Measurements from ENCODE around the gene TMCO4. TPM values are rescaled to one million over a fixed set of nuclear protein-coding genes. Genes with fewer than 3 reads are reported as not detected.

TMCO4 gene
- total and polyA plus RNA-seq, 3 experiments from 2014 or later: 16.5 to 18.2 (median 16.6) TPM

- Histone ChIP-seq H3K27ac (ENCODE audit: low read depth, low read length) (no peak overlapping the region), H3K27me3 (ENCODE audit: insufficient read depth, low read length, poor library complexity, severe bottlenecking) (no peaks in the 10 kb centered on the region), H3K36me3 (ENCODE audit: insufficient read depth, low read length) (no peaks in the 10 kb centered on the region), H3K4me3 (ENCODE audit: low read length) (no peak overlapping the region), H3K9me3 (ENCODE audit: low read length) (no peaks in the 10 kb centered on the region), H3K4me1 (ENCODE audit: insufficient read depth, low read length) (no peaks in the 10 kb centered on the region)
- no peak for DNase-seq
- Mint-ChIP-seq H3K4me1 (no peaks in the 10 kb centered on the region), H3K9me3 (no peaks in the 10 kb centered on the region), H3K4me3 (no peak overlapping the region), H3K27me3 (no peaks in the 10 kb centered on the region), H3K36me3 (peaks cover 23 to 83% (median 30%) of the 10 kb centered on the region in 3 donors), H3K27ac (no peak overlapping the region)
- POLR2A ChIA-PET: no interaction called here
- CTCF ChIA-PET: no interaction called here
These were observed 52.0 kb downstream of the TMCO4 start for GRCh38 chr1:19747761-19748160.

GRCh38 chr1:19744886-19745285 is 54.8 kb downstream of the TMCO4 start:
- H3K9me3 ChIP-seq (ENCODE audit: low read length): no peaks in the 10 kb centered on the region
- no peaks in the 10 kb centered on the region for H3K27me3 ChIP-seq (ENCODE audit: insufficient read depth, low read length, poor library complexity, severe bottlenecking)
- ChIA-PET CTCF (no interaction called here), POLR2A (no interaction called here)
- Mint-ChIP-seq H3K9me3 (no peaks in the 10 kb centered on the region), H3K27me3 (no peaks in the 10 kb centered on the region), H3K36me3 (peaks cover 14 to 77% (median 19%) of the 10 kb centered on the region in 3 donors), H3K4me1 (no peaks in the 10 kb centered on the region), H3K27ac (peak overlapping the region in 1 of 8 donors; percentile 36), H3K4me3 (no peak overlapping the region)
- no peak overlapping the region for H3K4me3 ChIP-seq (ENCODE audit: low read length)
- H3K27ac ChIP-seq (ENCODE audit: low read depth, low read length): no peak overlapping the region
- no peaks in the 10 kb centered on the region for H3K4me1 ChIP-seq (ENCODE audit: insufficient read depth, low read length)
- H3K36me3 ChIP-seq (ENCODE audit: insufficient read depth, low read length): no peaks in the 10 kb centered on the region
- no peak for DNase-seq

GRCh38 chr1:19744335-19744743 is 55.4 kb downstream of the TMCO4 start:
- Mint-ChIP-seq H3K4me3 (no peak overlapping the region), H3K27ac (peak overlapping the region in 1 of 8 donors; percentile 43), H3K36me3 (peaks cover 11 to 77% (median 19%) of the 10 kb centered on the region in 3 donors), H3K9me3 (no peaks in the 10 kb centered on the region), H3K27me3 (no peaks in the 10 kb centered on the region), H3K4me1 (no peaks in the 10 kb centered on the region)
- Histone ChIP-seq H3K27me3 (ENCODE audit: insufficient read depth, low read length, poor library complexity, severe bottlenecking) (no peaks in the 10 kb centered on the region), H3K36me3 (ENCODE audit: insufficient read depth, low read length) (no peaks in the 10 kb centered on the region), H3K4me3 (ENCODE audit: low read length) (no peak overlapping the region), H3K4me1 (ENCODE audit: insufficient read depth, low read length) (no peaks in the 10 kb centered on the region), H3K27ac (ENCODE audit: low read depth, low read length) (no peak overlapping the region), H3K9me3 (ENCODE audit: low read length) (no peaks in the 10 kb centered on the region)
- CTCF ChIA-PET: no interaction called here
- no peak for DNase-seq
- POLR2A ChIA-PET: no interaction called here

- no peaks in the 10 kb centered on the region for H3K27me3 Mint-ChIP-seq
- Histone ChIP-seq H3K36me3 (ENCODE audit: insufficient read depth, low read length) (no peaks in the 10 kb centered on the region), H3K27me3 (ENCODE audit: insufficient read depth, low read length, poor library complexity, severe bottlenecking) (no peaks in the 10 kb centered on the region), H3K4me1 (ENCODE audit: insufficient read depth, low read length) (no peaks in the 10 kb centered on the region), H3K9me3 (ENCODE audit: low read length) (no peaks in the 10 kb centered on the region), H3K27ac (ENCODE audit: low read depth, low read length) (no peak overlapping the region), H3K4me3 (ENCODE audit: low read length) (no peak overlapping the region)
- peaks cover 16 to 77% (median 24%) of the 10 kb centered on the region in 3 donors for H3K36me3 Mint-ChIP-seq
- no peaks in the 10 kb centered on the region for H3K4me1 Mint-ChIP-seq
- DNase-seq: no peak
- ChIA-PET CTCF (no interaction called here), POLR2A (no interaction called here)
- no peak overlapping the region for H3K4me3 Mint-ChIP-seq
- no peak overlapping the region for H3K27ac Mint-ChIP-seq
- H3K9me3 Mint-ChIP-seq: no peaks in the 10 kb centered on the region
These were observed 55.9 kb downstream of the TMCO4 start for GRCh38 chr1:19743793-19744192.

- peaks cover 21 to 78% (median 24%) of the 10 kb centered on the region in 3 donors for H3K36me3 Mint-ChIP-seq
- Histone ChIP-seq H3K27me3 (ENCODE audit: insufficient read depth, low read length, poor library complexity, severe bottlenecking) (no peaks in the 10 kb centered on the region), H3K36me3 (ENCODE audit: insufficient read depth, low read length) (no peaks in the 10 kb centered on the region), H3K4me1 (ENCODE audit: insufficient read depth, low read length) (no peaks in the 10 kb centered on the region), H3K4me3 (ENCODE audit: low read length) (no peak overlapping the region), H3K27ac (ENCODE audit: low read depth, low read length) (no peak overlapping the region), H3K9me3 (ENCODE audit: low read length) (no peaks in the 10 kb centered on the region)
- H3K4me3 Mint-ChIP-seq: no peak overlapping the region
- ChIA-PET CTCF (no interaction called here), POLR2A (no interaction called here)
- H3K27ac Mint-ChIP-seq: no peak overlapping the region
- H3K9me3 Mint-ChIP-seq: no peaks in the 10 kb centered on the region
- H3K27me3 Mint-ChIP-seq: no peaks in the 10 kb centered on the region
- no peaks in the 10 kb centered on the region for H3K4me1 Mint-ChIP-seq
- no peak for DNase-seq
These were observed 56.5 kb downstream of the TMCO4 start for GRCh38 chr1:19743180-19743579.

GRCh38 chr1:19739628-19740027 is 60.1 kb downstream of the TMCO4 start:
- Histone ChIP-seq H3K27ac (ENCODE audit: low read depth, low read length) (no peak overlapping the region), H3K9me3 (ENCODE audit: low read length) (no peaks in the 10 kb centered on the region), H3K4me1 (ENCODE audit: insufficient read depth, low read length) (no peaks in the 10 kb centered on the region), H3K4me3 (ENCODE audit: low read length) (no peak overlapping the region), H3K27me3 (ENCODE audit: insufficient read depth, low read length, poor library complexity, severe bottlenecking) (no peaks in the 10 kb centered on the region), H3K36me3 (ENCODE audit: insufficient read depth, low read length) (no peaks in the 10 kb centered on the region)
- Mint-ChIP-seq H3K4me3 (no peak overlapping the region), H3K4me1 (no peaks in the 10 kb centered on the region), H3K27me3 (no peaks in the 10 kb centered on the region), H3K36me3 (peaks cover 26 to 74% (median 30%) of the 10 kb centered on the region in 3 donors), H3K27ac (no peak overlapping the region), H3K9me3 (no peaks in the 10 kb centered on the region)
- ChIA-PET CTCF (no interaction called here), POLR2A (no interaction called here)
- no peak for DNase-seq

- Histone ChIP-seq H3K36me3 (ENCODE audit: insufficient read depth, low read length) (no peaks in the 10 kb centered on the region), H3K27ac (ENCODE audit: low read depth, low read length) (no peak overlapping the region), H3K9me3 (ENCODE audit: low read length) (no peaks in the 10 kb centered on the region), H3K4me3 (ENCODE audit: low read length) (no peak overlapping the region), H3K4me1 (ENCODE audit: insufficient read depth, low read length) (no peaks in the 10 kb centered on the region), H3K27me3 (ENCODE audit: insufficient read depth, low read length, poor library complexity, severe bottlenecking) (no peaks in the 10 kb centered on the region)
- H3K4me1 Mint-ChIP-seq: no peaks in the 10 kb centered on the region
- ChIA-PET CTCF (no interaction called here), POLR2A (no interaction called here)
- H3K27me3 Mint-ChIP-seq: no peaks in the 10 kb centered on the region
- H3K36me3 Mint-ChIP-seq: peaks cover 26 to 72% (median 31%) of the 10 kb centered on the region in 3 donors
- H3K27ac Mint-ChIP-seq: peak overlapping the region in 1 of 8 donors; percentile 2
- DNase-seq: no peak
- no peaks in the 10 kb centered on the region for H3K9me3 Mint-ChIP-seq
- no peak overlapping the region for H3K4me3 Mint-ChIP-seq
These were observed 61.0 kb downstream of the TMCO4 start for GRCh38 chr1:19738669-19739068.

- ChIA-PET CTCF (no interaction called here), POLR2A (no interaction called here)
- Mint-ChIP-seq H3K27me3 (no peaks in the 10 kb centered on the region), H3K27ac (peak overlapping the region in 1 of 8 donors; percentile 84), H3K4me1 (no peaks in the 10 kb centered on the region), H3K4me3 (no peak overlapping the region), H3K36me3 (peaks cover 29 to 72% (median 31%) of the 10 kb centered on the region in 3 donors), H3K9me3 (no peaks in the 10 kb centered on the region)
- Histone ChIP-seq H3K4me3 (ENCODE audit: low read length) (no peak overlapping the region), H3K4me1 (ENCODE audit: insufficient read depth, low read length) (no peaks in the 10 kb centered on the region), H3K27ac (ENCODE audit: low read depth, low read length) (no peak overlapping the region), H3K36me3 (ENCODE audit: insufficient read depth, low read length) (no peaks in the 10 kb centered on the region), H3K9me3 (ENCODE audit: low read length) (no peaks in the 10 kb centered on the region), H3K27me3 (ENCODE audit: insufficient read depth, low read length, poor library complexity, severe bottlenecking) (no peaks in the 10 kb centered on the region)
- no peak for DNase-seq
These were observed 61.6 kb downstream of the TMCO4 start for GRCh38 chr1:19738076-19738475.
